ENCODE measurements around the gene TBCK.

TBCK gene

GRCh38 chr4:106096454-106096853 lies 219.6 kb downstream of the TBCK start:
- DNase-seq: no peak
- in situ Hi-C loops (cut with HindIII; ENCODE audit: low pct_ligation_motif_present, low sequenced_read_pairs): no loop called here
- TF ChIP-seq, protein P1, sequence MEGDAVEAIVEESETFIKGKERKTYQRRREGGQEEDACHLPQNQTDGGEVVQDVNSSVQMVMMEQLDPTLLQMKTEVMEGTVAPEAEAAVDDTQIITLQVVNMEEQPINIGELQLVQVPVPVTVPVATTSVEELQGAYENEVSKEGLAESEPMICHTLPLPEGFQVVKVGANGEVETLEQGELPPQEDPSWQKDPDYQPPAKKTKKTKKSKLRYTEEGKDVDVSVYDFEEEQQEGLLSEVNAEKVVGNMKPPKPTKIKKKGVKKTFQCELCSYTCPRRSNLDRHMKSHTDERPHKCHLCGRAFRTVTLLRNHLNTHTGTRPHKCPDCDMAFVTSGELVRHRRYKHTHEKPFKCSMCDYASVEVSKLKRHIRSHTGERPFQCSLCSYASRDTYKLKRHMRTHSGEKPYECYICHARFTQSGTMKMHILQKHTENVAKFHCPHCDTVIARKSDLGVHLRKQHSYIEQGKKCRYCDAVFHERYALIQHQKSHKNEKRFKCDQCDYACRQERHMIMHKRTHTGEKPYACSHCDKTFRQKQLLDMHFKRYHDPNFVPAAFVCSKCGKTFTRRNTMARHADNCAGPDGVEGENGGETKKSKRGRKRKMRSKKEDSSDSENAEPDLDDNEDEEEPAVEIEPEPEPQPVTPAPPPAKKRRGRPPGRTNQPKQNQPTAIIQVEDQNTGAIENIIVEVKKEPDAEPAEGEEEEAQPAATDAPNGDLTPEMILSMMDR (IDR thresholded peaks at IDR 0.05; ENCODE audit: low read depth, low read length, missing control alignments): no peak
- Histone ChIP-seq H3K36me3 (replicated peaks) (no peaks in the 10 kb centered on the region), H3K27ac (no peak overlapping the region), H3K4me3 (ENCODE audit: low read depth, low read length) (no peak overlapping the region), H3K27me3 (replicated peaks) (no peaks in the 10 kb centered on the region)

DNA sequence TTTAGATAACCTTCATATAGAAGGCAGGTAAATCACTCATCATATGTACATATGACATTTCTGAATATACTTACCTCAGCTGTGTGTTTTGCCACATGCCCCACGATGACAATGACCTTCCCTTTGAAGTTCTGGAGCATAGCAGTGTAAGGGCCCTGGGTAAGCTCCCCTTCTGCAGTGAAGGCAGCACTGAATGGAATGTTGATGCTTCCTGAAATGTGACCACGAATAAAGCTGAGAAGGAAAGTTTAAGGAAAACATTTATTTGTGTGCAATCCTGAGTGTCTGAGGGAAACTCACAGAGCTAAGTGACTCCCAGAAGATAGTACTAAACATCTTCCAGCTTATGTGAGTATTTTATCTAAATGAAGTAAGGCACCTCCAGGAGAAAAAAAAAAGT lies 220.6 kb downstream of the TBCK start:
- TF ChIP-seq, protein P1 (IDR thresholded peaks at IDR 0.05; ENCODE audit: low read depth, low read length, missing control alignments): no peak
- DNase-seq: no peak
- Histone ChIP-seq H3K27me3 (replicated peaks) (no peaks in the 10 kb centered on the region), H3K27ac (no peak overlapping the region), H3K36me3 (replicated peaks) (peaks cover 9% of the 10 kb centered on the region), H3K4me3 (ENCODE audit: low read depth, low read length) (no peak overlapping the region)
- in situ Hi-C loops (cut with HindIII; ENCODE audit: low pct_ligation_motif_present, low sequenced_read_pairs): no loop called here

GRCh38 chr4:106092361-106093040 lies 223.5 kb downstream of the TBCK start:
- TF ChIP-seq, protein P1 (IDR thresholded peaks at IDR 0.05; ENCODE audit: low read depth, low read length, missing control alignments): no peak
- DNase-seq: no peak

DNA sequence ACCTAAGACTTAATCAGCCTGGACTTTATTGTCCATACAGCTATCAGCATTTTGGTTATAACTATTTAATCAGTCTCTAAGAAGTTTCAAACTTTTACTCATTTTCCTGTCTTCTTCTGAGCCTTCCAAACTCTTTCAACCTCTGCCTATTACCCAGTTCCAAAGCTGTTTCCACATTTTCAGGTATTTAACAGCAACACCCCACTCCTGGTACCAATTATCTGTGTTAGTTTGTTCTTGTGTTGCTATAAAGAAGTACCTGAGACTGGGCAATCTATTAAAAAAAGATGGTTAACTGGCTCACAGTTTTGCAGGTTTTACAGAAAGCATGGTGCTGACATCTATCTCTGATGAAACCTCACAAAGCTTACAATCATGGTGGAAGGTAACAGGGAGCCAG lies 225.2 kb downstream of the TBCK start:
- Histone ChIP-seq H3K4me3 (ENCODE audit: low read depth, low read length) (no peak overlapping the region), H3K27me3 (replicated peaks) (no peaks in the 10 kb centered on the region), H3K36me3 (replicated peaks) (peaks cover 9% of the 10 kb centered on the region), H3K27ac (no peak overlapping the region)
- in situ Hi-C loops (cut with HindIII; ENCODE audit: low pct_ligation_motif_present, low sequenced_read_pairs): no loop called here
- TF ChIP-seq, protein P1 (IDR thresholded peaks at IDR 0.05; ENCODE audit: low read depth, low read length, missing control alignments): no peak
- no peak for DNase-seq

More at GRCh38 chr4:106092361-106093040, 223.5 kb downstream of the TBCK start:
- in situ Hi-C loops (cut with HindIII; ENCODE audit: low pct_ligation_motif_present, low sequenced_read_pairs): no loop called here
- Histone ChIP-seq H3K36me3 (replicated peaks) (peaks cover 9% of the 10 kb centered on the region), H3K27me3 (replicated peaks) (no peaks in the 10 kb centered on the region), H3K27ac (no peak overlapping the region), H3K4me3 (ENCODE audit: low read depth, low read length) (no peak overlapping the region)

- TF ChIP-seq, protein P1 (IDR thresholded peaks at IDR 0.05; ENCODE audit: low read depth, low read length, missing control alignments): no peak
- in situ Hi-C loops (cut with HindIII; ENCODE audit: low pct_ligation_motif_present, low sequenced_read_pairs): no loop called here
- no peak overlapping the region for H3K27ac ChIP-seq
- no peaks in the 10 kb centered on the region for H3K27me3 ChIP-seq (replicated peaks)
- DNase-seq: no peak
- no peak overlapping the region for H3K4me3 ChIP-seq (ENCODE audit: low read depth, low read length)
- H3K36me3 ChIP-seq (replicated peaks): no peaks in the 10 kb centered on the region
Measured at GRCh38 chr4:106083065-106083464, 232.9 kb downstream of the TBCK start.

GRCh38 chr4:106080376-106080775 lies 235.6 kb downstream of the TBCK start:
- Histone ChIP-seq H3K27me3 (replicated peaks) (no peaks in the 10 kb centered on the region), H3K27ac (no peak overlapping the region), H3K36me3 (replicated peaks) (no peaks in the 10 kb centered on the region), H3K4me3 (ENCODE audit: low read depth, low read length) (no peak overlapping the region)
- TF ChIP-seq, protein P1 (IDR thresholded peaks at IDR 0.05; ENCODE audit: low read depth, low read length, missing control alignments): no peak
- in situ Hi-C loops (cut with HindIII; ENCODE audit: low pct_ligation_motif_present, low sequenced_read_pairs): no loop called here
- no peak for DNase-seq
